LNCaP clone FGC (cell line): Measurements from ENCODE around the gene CYBC1.
A peak's percentile ranks its signal among the peaks of the same experiment; 100 is the strongest.
"Not testable (repeated sequence)": the region's sequence is repeated elsewhere in the genome, so short reads cannot be mapped to it uniquely, and the experiment has no call there.

ENCODE experiments used
- DNase-seq: peaks from one replicate; pipeline ENCODE4 v3.0.0-alpha.2; 2011; ENCODE audit warnings: low read depth
- H3K4me3 ChIP-seq: 2 replicates; pipeline ENCODE4 v1.5.1; 2011; ENCODE audit warnings: mild to moderate bottlenecking, low read depth, low read length, control low read depth
- CTCF ChIP-seq: IDR thresholded peaks from 2 replicates; pipeline ENCODE4 v1.5.1; 2012; ENCODE audit warnings: mild to moderate bottlenecking; ENCODE audit not compliant: control insufficient read depth, insufficient read depth; ENCODE audit errors: extremely low read depth

The CYBC1 gene

DNA sequence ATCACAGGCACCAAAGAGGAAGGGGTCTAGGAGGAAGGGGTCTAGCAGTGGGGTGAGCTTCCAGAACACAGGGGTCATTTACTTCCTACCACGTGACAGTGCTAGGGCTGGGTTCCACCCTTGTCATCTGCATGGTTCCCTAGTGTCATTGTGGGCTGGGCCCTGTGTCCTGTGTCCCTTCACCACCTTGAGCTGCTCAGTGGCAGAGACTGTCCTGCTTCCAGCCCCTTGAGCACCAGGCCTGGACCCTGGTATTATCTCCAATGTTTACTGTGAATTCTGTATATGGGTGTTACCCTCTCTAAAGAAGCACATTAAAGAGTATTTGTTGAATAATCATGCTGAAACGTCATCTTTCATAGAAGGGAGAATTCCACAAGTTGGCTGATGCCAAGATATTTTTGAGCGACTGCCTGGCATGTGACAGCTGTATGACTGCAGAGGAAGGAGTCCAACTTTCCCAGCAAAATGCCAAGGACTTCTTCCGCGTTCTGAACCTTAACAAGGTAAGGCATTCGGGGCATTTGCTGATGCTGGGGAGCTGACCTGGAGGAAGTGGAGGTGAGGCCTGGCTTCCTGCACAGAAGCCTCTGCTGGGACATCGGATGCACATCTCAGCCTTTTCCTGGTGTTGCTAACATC is 13.5 kb upstream of the CYBC1 start:
- no peak for DNase-seq
- H3K4me3 ChIP-seq, result no peak overlapping the region
- no peak for TF ChIP-seq CTCF

GRCh38 chr17:82463391-82463790 is 12.8 kb upstream of the CYBC1 start:
- H3K4me3 ChIP-seq, result no peak overlapping the region
- DNase-seq, result no peak
- no peak for TF ChIP-seq CTCF

- H3K4me3 ChIP-seq, result no peak overlapping the region
- DNase-seq, result no peak
- TF ChIP-seq CTCF, result no peak
Observed at GRCh38 chr17:82461827-82462524, 11.4 kb upstream of the CYBC1 start.

GRCh38 chr17:82459936-82460335 is 9.4 kb upstream of the CYBC1 start:
- H3K4me3 ChIP-seq, result peak overlapping the region; percentile 95
- DNase-seq, result not testable (repeated sequence)

DNA sequence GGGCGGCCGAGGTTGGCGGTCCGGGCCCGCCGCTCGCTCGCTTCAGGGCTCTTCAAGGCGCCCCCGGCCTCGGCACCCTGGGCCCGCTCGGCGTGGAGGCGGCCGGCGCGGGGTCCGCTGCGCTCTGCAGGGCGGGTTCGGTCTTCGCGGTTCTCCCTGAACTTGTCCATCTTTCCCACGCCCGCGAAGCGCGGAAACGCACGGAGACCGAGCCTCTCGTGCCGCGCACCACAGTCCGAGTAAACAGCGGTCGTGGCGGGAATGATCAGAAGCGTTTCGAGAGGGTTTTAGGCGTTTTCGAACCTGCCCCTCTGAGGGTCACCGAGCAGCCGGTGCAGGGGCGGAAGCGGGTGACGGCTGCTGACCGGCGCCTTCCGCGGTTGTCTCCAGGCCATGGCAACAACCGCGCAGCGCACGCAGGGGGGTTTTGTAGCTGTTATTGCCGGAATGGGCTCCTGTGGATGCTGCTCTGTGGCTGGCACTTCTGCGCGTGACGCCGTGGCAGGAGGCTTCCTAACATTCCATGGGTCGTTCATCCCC is 8.4 kb upstream of the CYBC1 start:
- no peak for DNase-seq
- H3K4me3 ChIP-seq, result peak overlapping the region; percentile 95
- no peak for TF ChIP-seq CTCF

DNA sequence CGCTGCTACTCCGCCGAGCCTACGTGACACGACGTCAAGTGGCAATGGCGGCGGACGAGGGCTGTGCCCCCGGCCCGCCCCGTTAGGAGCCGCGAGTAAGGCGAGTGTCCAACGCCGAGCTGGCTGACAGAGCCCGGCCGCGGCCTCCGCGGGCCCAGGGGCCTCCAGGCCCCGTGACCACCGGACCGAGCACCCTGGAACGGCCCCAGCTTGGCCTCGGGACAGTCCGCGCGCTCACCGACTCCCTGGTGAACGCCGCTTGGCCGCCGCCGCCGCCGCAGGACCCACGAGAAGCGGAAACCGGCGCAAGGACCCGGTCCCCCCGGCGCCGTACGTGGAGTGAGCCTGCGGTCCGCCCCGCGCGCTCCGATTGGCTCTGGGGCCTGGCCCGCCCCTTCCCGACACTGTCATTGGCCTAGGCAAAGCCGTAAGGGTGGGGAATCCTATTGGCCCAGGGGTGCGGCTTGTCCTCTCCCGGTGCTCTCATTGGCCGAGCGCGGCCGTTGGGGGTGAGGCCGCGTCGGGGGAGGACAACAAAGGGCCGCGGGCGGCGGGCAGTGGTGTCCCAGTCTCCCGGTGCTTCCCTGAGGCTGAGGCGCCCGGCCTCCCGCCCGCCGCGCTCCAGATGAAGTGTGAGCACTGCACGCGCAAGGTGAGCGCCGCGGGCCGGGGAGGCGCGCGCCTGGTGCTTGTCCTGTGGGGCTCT is 7.8 kb upstream of the CYBC1 start, which contains the start of gene NARF:
Gene NARF, plus strand, starts transcription at position 563 of the 706 bp plus-strand sequence. Its CDS starts 63 bp downstream, at position 626.
- no peak for TF ChIP-seq CTCF
- peak; percentile 95 for DNase-seq
- peak within 1 kb of the TSS; percentile 95 for H3K4me3 ChIP-seq

DNA sequence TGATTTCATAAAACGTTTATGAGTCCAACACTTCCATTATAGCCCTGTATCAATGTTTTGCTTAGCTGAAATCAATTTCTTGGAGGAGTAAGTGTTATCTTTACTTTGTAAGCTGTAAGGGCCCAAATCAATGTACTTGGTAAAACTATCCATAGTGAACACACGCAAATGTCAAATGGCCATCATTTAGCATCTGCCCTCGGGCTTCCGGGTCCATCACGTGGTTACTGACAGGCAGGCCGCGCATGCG is 7.3 kb upstream of the CYBC1 start:
- no peak for DNase-seq

More for the DNA sequence above, 7.3 kb upstream of the CYBC1 start:
- no peak for TF ChIP-seq CTCF
- H3K4me3 ChIP-seq, result peak overlapping the region; percentile 95
